Measurements from ENCODE around the gene CMKLR1. TPM values are rescaled to one million over a fixed set of nuclear protein-coding genes. Genes with fewer than 3 reads are reported as not detected.

The CMKLR1 gene
- total and polyA plus RNA-seq, 10 of the 15 experiments (the other 5 are each of a cell fraction or from before 2014, with no cell fraction given): 13.8 to 52.3 (median 26.2) TPM

DNA sequence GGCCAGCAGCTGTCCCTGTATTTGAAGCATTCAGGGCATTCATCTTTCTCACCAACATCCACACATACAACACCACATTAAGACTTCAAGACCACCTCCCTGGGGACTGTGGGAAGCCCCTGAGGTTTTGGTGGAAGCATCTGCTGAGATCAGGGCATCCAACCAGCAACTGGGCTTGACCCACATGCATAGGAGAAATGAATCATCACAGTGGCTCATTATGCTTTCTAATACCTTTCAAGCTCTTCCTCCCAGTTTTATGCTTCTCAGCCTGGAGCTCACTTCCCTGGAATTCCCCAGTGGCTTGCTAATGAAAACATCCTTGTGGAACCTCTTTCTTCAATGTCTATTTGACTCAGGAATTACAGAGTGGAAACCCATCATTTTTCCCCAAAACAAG lies 21.4 kb upstream of the CMKLR1 start (continued):
- TF ChIP-seq, protein P1, sequence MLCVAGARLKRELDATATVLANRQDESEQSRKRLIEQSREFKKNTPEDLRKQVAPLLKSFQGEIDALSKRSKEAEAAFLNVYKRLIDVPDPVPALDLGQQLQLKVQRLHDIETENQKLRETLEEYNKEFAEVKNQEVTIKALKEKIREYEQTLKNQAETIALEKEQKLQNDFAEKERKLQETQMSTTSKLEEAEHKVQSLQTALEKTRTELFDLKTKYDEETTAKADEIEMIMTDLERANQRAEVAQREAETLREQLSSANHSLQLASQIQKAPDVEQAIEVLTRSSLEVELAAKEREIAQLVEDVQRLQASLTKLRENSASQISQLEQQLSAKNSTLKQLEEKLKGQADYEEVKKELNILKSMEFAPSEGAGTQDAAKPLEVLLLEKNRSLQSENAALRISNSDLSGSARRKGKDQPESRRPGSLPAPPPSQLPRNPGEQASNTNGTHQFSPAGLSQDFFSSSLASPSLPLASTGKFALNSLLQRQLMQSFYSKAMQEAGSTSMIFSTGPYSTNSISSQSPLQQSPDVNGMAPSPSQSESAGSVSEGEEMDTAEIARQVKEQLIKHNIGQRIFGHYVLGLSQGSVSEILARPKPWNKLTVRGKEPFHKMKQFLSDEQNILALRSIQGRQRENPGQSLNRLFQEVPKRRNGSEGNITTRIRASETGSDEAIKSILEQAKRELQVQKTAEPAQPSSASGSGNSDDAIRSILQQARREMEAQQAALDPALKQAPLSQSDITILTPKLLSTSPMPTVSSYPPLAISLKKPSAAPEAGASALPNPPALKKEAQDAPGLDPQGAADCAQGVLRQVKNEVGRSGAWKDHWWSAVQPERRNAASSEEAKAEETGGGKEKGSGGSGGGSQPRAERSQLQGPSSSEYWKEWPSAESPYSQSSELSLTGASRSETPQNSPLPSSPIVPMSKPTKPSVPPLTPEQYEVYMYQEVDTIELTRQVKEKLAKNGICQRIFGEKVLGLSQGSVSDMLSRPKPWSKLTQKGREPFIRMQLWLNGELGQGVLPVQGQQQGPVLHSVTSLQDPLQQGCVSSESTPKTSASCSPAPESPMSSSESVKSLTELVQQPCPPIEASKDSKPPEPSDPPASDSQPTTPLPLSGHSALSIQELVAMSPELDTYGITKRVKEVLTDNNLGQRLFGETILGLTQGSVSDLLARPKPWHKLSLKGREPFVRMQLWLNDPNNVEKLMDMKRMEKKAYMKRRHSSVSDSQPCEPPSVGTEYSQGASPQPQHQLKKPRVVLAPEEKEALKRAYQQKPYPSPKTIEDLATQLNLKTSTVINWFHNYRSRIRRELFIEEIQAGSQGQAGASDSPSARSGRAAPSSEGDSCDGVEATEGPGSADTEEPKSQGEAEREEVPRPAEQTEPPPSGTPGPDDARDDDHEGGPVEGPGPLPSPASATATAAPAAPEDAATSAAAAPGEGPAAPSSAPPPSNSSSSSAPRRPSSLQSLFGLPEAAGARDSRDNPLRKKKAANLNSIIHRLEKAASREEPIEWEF (IDR thresholded peaks at IDR 0.05; ENCODE audit: insufficient replicate concordance, low read depth, low read length): peak; percentile 46
- TF ChIP-seq JUND (IDR thresholded peaks at IDR 0.05; ENCODE audit: low read depth, low read length) (0 out of 2 replicates have a peak, but pooled peaks have one; percentile 34), CREB1 (IDR thresholded peaks at IDR 0.05; ENCODE audit: low read depth) (peak; percentile 37; the same call in 1 of the 2 replicates), GATAD2B (conservative IDR thresholded peaks at IDR 0.05; ENCODE audit: low read depth) (0 out of 2 replicates have a peak, but pooled peaks have one; percentile 53), STAT3 (IDR thresholded peaks at IDR 0.05; ENCODE audit: low read depth, low read length) (0 out of 2 replicates have a peak, but pooled peaks have one; percentile 52), NRF1 (conservative IDR thresholded peaks at IDR 0.05; ENCODE audit: low read depth, low read length) (no peak), BMI1 (IDR thresholded peaks at IDR 0.05; ENCODE audit: borderline replicate concordance) (0 out of 2 replicates have a peak, but pooled peaks have one; percentile 42), ETV6 (conservative IDR thresholded peaks at IDR 0.05 in 1 of 2, IDR thresholded peaks at IDR 0.05 in 1 of 2; ENCODE audit: borderline replicate concordance in 1 of 2, low read depth in 1 of 2) (peak in 1 of 2 experiments; percentile 54; a peak in 1 of 4 replicates), RAD51 (IDR thresholded peaks at IDR 0.05) (no peak), SMAD1 (IDR thresholded peaks at IDR 0.05; ENCODE audit: low read depth, partially characterized antibody) (no peak), IRF4 (IDR thresholded peaks at IDR 0.05; ENCODE audit: low read depth, low read length) (peak; percentile 93)
- TF ChIP-seq, protein P2, sequence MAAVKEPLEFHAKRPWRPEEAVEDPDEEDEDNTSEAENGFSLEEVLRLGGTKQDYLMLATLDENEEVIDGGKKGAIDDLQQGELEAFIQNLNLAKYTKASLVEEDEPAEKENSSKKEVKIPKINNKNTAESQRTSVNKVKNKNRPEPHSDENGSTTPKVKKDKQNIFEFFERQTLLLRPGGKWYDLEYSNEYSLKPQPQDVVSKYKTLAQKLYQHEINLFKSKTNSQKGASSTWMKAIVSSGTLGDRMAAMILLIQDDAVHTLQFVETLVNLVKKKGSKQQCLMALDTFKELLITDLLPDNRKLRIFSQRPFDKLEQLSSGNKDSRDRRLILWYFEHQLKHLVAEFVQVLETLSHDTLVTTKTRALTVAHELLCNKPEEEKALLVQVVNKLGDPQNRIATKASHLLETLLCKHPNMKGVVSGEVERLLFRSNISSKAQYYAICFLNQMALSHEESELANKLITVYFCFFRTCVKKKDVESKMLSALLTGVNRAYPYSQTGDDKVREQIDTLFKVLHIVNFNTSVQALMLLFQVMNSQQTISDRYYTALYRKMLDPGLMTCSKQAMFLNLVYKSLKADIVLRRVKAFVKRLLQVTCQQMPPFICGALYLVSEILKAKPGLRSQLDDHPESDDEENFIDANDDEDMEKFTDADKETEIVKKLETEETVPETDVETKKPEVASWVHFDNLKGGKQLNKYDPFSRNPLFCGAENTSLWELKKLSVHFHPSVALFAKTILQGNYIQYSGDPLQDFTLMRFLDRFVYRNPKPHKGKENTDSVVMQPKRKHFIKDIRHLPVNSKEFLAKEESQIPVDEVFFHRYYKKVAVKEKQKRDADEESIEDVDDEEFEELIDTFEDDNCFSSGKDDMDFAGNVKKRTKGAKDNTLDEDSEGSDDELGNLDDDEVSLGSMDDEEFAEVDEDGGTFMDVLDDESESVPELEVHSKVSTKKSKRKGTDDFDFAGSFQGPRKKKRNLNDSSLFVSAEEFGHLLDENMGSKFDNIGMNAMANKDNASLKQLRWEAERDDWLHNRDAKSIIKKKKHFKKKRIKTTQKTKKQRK (IDR thresholded peaks at IDR 0.05; ENCODE audit: low read depth, low read length): no peak
- TF ChIP-seq, protein P3, sequence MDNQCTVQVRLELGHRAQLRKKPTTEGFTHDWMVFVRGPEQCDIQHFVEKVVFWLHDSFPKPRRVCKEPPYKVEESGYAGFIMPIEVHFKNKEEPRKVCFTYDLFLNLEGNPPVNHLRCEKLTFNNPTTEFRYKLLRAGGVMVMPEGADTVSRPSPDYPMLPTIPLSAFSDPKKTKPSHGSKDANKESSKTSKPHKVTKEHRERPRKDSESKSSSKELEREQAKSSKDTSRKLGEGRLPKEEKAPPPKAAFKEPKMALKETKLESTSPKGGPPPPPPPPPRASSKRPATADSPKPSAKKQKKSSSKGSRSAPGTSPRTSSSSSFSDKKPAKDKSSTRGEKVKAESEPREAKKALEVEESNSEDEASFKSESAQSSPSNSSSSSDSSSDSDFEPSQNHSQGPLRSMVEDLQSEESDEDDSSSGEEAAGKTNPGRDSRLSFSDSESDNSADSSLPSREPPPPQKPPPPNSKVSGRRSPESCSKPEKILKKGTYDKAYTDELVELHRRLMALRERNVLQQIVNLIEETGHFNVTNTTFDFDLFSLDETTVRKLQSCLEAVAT (IDR thresholded peaks at IDR 0.05): peak; percentile 61; the same call in 1 of the 2 replicates
- TF ChIP-seq, protein P4, sequence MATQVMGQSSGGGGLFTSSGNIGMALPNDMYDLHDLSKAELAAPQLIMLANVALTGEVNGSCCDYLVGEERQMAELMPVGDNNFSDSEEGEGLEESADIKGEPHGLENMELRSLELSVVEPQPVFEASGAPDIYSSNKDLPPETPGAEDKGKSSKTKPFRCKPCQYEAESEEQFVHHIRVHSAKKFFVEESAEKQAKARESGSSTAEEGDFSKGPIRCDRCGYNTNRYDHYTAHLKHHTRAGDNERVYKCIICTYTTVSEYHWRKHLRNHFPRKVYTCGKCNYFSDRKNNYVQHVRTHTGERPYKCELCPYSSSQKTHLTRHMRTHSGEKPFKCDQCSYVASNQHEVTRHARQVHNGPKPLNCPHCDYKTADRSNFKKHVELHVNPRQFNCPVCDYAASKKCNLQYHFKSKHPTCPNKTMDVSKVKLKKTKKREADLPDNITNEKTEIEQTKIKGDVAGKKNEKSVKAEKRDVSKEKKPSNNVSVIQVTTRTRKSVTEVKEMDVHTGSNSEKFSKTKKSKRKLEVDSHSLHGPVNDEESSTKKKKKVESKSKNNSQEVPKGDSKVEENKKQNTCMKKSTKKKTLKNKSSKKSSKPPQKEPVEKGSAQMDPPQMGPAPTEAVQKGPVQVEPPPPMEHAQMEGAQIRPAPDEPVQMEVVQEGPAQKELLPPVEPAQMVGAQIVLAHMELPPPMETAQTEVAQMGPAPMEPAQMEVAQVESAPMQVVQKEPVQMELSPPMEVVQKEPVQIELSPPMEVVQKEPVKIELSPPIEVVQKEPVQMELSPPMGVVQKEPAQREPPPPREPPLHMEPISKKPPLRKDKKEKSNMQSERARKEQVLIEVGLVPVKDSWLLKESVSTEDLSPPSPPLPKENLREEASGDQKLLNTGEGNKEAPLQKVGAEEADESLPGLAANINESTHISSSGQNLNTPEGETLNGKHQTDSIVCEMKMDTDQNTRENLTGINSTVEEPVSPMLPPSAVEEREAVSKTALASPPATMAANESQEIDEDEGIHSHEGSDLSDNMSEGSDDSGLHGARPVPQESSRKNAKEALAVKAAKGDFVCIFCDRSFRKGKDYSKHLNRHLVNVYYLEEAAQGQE (IDR thresholded peaks at IDR 0.05; ENCODE audit: low read depth, low read length): no peak
